ENCODE results near the gene DDT.
"Not testable (repeated sequence)": the region's sequence is repeated elsewhere in the genome, so short reads cannot be mapped to it uniquely, and the experiment has no call there.

DDT gene

GRCh38 chr22:23984430-23984829 lies 10.2 kb upstream of the DDT start:
- in situ Hi-C loops (cut with HindIII; ENCODE audit: low sequenced_read_pairs), result no loop called here
- H3K4me3 ChIP-seq (ENCODE audit: low read depth, low read length), result no peak overlapping the region
- DNase-seq (ENCODE audit: low read depth), result peak; percentile 22
- peak; percentile 76 for TF ChIP-seq CTCF (IDR thresholded peaks at IDR 0.05; ENCODE audit: low read depth, low read length, missing control alignments)

- in situ Hi-C loops (cut with HindIII; ENCODE audit: low sequenced_read_pairs); H3K4me3 ChIP-seq (ENCODE audit: low read depth, low read length); DNase-seq (ENCODE audit: low read depth): not testable (repeated sequence)
Measured at GRCh38 chr22:23980567-23980966, 6.3 kb upstream of the DDT start.

GRCh38 chr22:23979557-23980240 lies 5.5 kb upstream of the DDT start, which contains the start of gene GSTT2:
GSTT2 (plus strand) TSS chr22:23980134.
- in situ Hi-C loops (cut with HindIII; ENCODE audit: low sequenced_read_pairs); DNase-seq (ENCODE audit: low read depth); H3K4me3 ChIP-seq (ENCODE audit: low read depth, low read length): not testable (repeated sequence)

- H3K4me3 ChIP-seq (ENCODE audit: low read depth, low read length); in situ Hi-C loops (cut with HindIII; ENCODE audit: low sequenced_read_pairs); DNase-seq (ENCODE audit: low read depth): not testable (repeated sequence)
Measured at GRCh38 chr22:23977304-23977703, 3.1 kb upstream of the DDT start.

GRCh38 chr22:23974836-23975352 lies 653 bp upstream of the DDT start:
- in situ Hi-C loops (cut with HindIII; ENCODE audit: low sequenced_read_pairs); H3K4me3 ChIP-seq (ENCODE audit: low read depth, low read length); DNase-seq (ENCODE audit: low read depth): not testable (repeated sequence)

GRCh38 chr22:23971927-23972326 lies 2.3 kb downstream of the DDT start:
- in situ Hi-C loops (cut with HindIII; ENCODE audit: low sequenced_read_pairs); DNase-seq (ENCODE audit: low read depth); H3K4me3 ChIP-seq (ENCODE audit: low read depth, low read length): not testable (repeated sequence)

GRCh38 chr22:23970816-23971486 lies 3.3 kb downstream of the DDT start:
- in situ Hi-C loops (cut with HindIII; ENCODE audit: low sequenced_read_pairs), result no loop called here
- TF ChIP-seq CTCF (IDR thresholded peaks at IDR 0.05; ENCODE audit: low read depth, low read length, missing control alignments), result no peak
- no peak for DNase-seq (ENCODE audit: low read depth)
- H3K4me3 ChIP-seq (ENCODE audit: low read depth, low read length), result no peak overlapping the region

- H3K4me3 ChIP-seq (ENCODE audit: low read depth, low read length), result no peak overlapping the region
- TF ChIP-seq CTCF (IDR thresholded peaks at IDR 0.05; ENCODE audit: low read depth, low read length, missing control alignments), result no peak
- in situ Hi-C loops (cut with HindIII; ENCODE audit: low sequenced_read_pairs), result no loop called here
- DNase-seq (ENCODE audit: low read depth), result no peak
Measured at GRCh38 chr22:23970201-23970641, 4.0 kb downstream of the DDT start.

GRCh38 chr22:23969071-23969470 lies 5.2 kb downstream of the DDT start:
- no peak for DNase-seq (ENCODE audit: low read depth)
- H3K4me3 ChIP-seq (ENCODE audit: low read depth, low read length), result no peak overlapping the region
- in situ Hi-C loops (cut with HindIII; ENCODE audit: low sequenced_read_pairs), result no loop called here

GRCh38 chr22:23966568-23966967 lies 7.7 kb downstream of the DDT start, which contains the start of gene DDTL:
DDTL (plus strand) TSS chr22:23966888; CDS start chr22:23966915, 27 bp downstream.
- not testable (repeated sequence) for H3K4me3 ChIP-seq (ENCODE audit: low read depth, low read length)

More at GRCh38 chr22:23969071-23969470, 5.2 kb downstream of the DDT start:
- no peak for TF ChIP-seq CTCF (IDR thresholded peaks at IDR 0.05; ENCODE audit: low read depth, low read length, missing control alignments)

GRCh38 chr22:23966094-23966493 lies 8.1 kb downstream of the DDT start:
- H3K4me3 ChIP-seq (ENCODE audit: low read depth, low read length); in situ Hi-C loops (cut with HindIII; ENCODE audit: low sequenced_read_pairs); DNase-seq (ENCODE audit: low read depth): not testable (repeated sequence)

More at GRCh38 chr22:23966568-23966967, 7.7 kb downstream of the DDT start, which contains the start of gene DDTL:
- DNase-seq (ENCODE audit: low read depth); in situ Hi-C loops (cut with HindIII; ENCODE audit: low sequenced_read_pairs): not testable (repeated sequence)

GRCh38 chr22:23961084-23961771 lies 13.0 kb downstream of the DDT start, which contains the start of gene GSTT2B:
GSTT2B (minus strand) TSS chr22:23961195; CDS start chr22:23961131, 64 bp downstream.
- in situ Hi-C loops (cut with HindIII; ENCODE audit: low sequenced_read_pairs); DNase-seq (ENCODE audit: low read depth); H3K4me3 ChIP-seq (ENCODE audit: low read depth, low read length): not testable (repeated sequence)

Data from astrocyte of the cerebellum (primary cell).